Thoracic aorta (tissue), 2 donors: Measurements from ENCODE around the gene PDE10A. TPM values are rescaled to one million over a fixed set of nuclear protein-coding genes. Genes with fewer than 3 reads are reported as not detected.

Experiments
- ATAC-seq: fragments of 150-250 bp; one replicate; pipeline ENCODE4 v1.8.0; 2017; ENCODE audit warnings: low read depth; ENCODE audit not compliant: insufficient number of reproducible peaks, low FRiP score
- DNase-seq: peaks from one replicate; pipeline ENCODE4 v3.0.0-alpha.2; 2020; ENCODE audit warnings: low spot score
- H3K27ac ChIP-seq, 2 donors: fragments of 200-600 bp; sonication (generic); 1 replicate in 1 of 2; 2 replicates in 1 of 2; pipeline ENCODE4 v1.5.1; 2016; ENCODE audit warnings: mild to moderate bottlenecking in 2 of 2, moderate library complexity in 2 of 2
- H3K27me3 ChIP-seq: fragments of 200-600 bp; sonication (generic); replicated peaks from 2 replicates; pipeline ENCODE4 v1.6.0; 2016; ENCODE audit warnings: mild to moderate bottlenecking; ENCODE audit not compliant: insufficient read depth
- H3K36me3 ChIP-seq: fragments of 200-600 bp; sonication (generic); one replicate; pipeline ENCODE4 v1.5.1; 2016
- H3K4me1 ChIP-seq, 2 donors: fragments of 200-600 bp; sonication (generic); 1 replicate in 1 of 2; 2 replicates in 1 of 2; pipeline versions ENCODE4 v1.5.1 to v1.6.0; 2016; ENCODE audit warnings: low read depth in 2 of 2, mild to moderate bottlenecking in 1 of 2; ENCODE audit not compliant: control insufficient read depth in 1 of 2
- H3K4me3 ChIP-seq: fragments of 200-600 bp; sonication (generic); 2 replicates; pipeline ENCODE4 v1.5.1; 2016; ENCODE audit warnings: mild to moderate bottlenecking
- H3K9me3 ChIP-seq: fragments of 200-600 bp; sonication (generic); 2 replicates; pipeline ENCODE4 v1.5.1; 2016
- total RNA-seq, 2 donors: library from RNA; depleted of rRNA; stranded (reverse); fragments of >200 nt; gene quantifications; one replicate each; pipeline versions ENCODE4 v1.1.0 to v1.2.3, GENCODE V29; 2016
- TF ChIP-seq, protein P1 (sequence below): fragments of 200-600 bp; sonication (generic); IDR thresholded peaks from one replicate; pipeline ENCODE4 v1.5.1; 2019; ENCODE audit warnings: antibody characterized with exemption

PDE10A gene
- total RNA-seq, 2 donors from 2014 or later: 7.0 to 20.8 TPM

DNA sequence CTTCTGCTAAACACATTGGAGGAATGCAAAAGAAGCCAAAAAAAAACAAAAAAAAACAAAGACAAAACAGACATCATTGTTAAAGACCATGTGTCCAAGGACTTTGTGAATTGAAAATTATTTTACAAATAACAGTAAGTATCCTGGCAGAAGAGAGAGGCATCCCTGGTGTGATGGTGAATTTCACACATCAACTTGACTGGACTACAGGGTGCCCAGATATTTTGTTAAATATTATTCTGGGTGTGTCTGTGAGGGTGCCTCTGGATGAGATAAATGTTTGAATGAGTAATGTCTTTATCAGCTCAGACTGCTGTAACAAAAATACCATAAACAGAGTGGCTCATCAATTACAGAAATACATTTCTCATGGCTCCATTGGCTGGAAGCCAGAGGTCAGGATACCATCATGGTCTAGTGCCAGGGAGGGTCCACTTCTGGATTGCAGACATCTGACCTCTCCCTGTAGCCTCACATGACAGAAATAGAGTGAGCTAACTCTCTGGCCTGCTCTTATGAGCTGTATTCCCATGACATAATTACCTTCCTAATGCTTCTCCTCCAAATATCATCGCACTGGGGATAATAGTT is 341.4 kb downstream of the PDE10A start:
- Histone ChIP-seq H3K4me1 (no peaks in the 10 kb centered on the region), H3K4me3 (no peak overlapping the region), H3K36me3 (no peaks in the 10 kb centered on the region), H3K9me3 (peaks cover 8% of the 10 kb centered on the region), H3K27ac (no peak overlapping the region), H3K27me3 (no peaks in the 10 kb centered on the region)
- TF ChIP-seq, protein P1, sequence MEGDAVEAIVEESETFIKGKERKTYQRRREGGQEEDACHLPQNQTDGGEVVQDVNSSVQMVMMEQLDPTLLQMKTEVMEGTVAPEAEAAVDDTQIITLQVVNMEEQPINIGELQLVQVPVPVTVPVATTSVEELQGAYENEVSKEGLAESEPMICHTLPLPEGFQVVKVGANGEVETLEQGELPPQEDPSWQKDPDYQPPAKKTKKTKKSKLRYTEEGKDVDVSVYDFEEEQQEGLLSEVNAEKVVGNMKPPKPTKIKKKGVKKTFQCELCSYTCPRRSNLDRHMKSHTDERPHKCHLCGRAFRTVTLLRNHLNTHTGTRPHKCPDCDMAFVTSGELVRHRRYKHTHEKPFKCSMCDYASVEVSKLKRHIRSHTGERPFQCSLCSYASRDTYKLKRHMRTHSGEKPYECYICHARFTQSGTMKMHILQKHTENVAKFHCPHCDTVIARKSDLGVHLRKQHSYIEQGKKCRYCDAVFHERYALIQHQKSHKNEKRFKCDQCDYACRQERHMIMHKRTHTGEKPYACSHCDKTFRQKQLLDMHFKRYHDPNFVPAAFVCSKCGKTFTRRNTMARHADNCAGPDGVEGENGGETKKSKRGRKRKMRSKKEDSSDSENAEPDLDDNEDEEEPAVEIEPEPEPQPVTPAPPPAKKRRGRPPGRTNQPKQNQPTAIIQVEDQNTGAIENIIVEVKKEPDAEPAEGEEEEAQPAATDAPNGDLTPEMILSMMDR: no peak
- DNase-seq (no peak), ATAC-seq (no peak)

DNA sequence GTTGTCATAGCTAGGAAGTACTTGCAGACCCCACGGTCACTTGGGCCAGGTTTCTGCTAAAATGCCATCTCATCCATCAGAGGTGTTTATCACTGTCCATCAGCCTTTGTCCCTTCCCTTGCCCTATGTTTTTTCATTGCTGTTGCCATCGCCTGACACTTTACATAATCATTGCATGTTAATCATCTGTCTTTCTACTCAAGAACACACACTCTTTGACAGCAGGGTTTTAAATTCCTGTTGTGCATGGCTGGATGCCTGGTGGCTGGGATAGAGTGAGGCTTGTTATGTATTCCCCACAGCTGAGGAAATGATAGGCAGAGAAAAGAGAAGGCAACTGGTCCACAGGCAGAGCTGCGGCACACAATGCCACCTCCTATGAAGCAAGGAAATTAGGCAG is 341.9 kb downstream of the PDE10A start:
- H3K4me3 ChIP-seq: no peak overlapping the region
- no peak overlapping the region for H3K27ac ChIP-seq
- TF ChIP-seq, protein P1: no peak
- H3K27me3 ChIP-seq: no peaks in the 10 kb centered on the region
- H3K4me1 ChIP-seq: no peaks in the 10 kb centered on the region
- ATAC-seq: no peak
- no peaks in the 10 kb centered on the region for H3K36me3 ChIP-seq
- peaks cover 8% of the 10 kb centered on the region for H3K9me3 ChIP-seq
- no peak for DNase-seq

DNA sequence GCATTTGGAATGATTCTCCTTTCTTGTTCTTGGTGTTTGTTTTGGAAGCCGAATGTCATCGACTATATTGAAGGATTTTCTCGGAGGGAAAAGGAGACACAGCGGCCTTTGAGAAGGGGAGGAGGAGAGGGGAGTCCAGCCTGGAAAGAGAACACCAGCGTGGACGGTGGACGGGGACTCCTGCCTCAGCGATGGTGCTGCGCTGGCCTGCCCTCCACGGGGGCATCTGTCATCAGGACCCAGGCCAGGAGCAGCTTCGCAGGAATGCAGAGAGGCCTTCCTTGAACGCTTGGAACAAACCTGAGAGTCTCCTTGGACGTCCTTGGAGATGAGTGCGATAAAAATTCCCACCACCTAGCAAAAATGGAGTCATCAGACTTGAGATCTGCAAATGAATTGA is 345.3 kb downstream of the PDE10A start:
- H3K27ac ChIP-seq: no peak overlapping the region
- DNase-seq (no peak), ATAC-seq (no peak)
- no peak overlapping the region for H3K4me3 ChIP-seq
- H3K36me3 ChIP-seq: no peaks in the 10 kb centered on the region
- no peaks in the 10 kb centered on the region for H3K4me1 ChIP-seq
- H3K27me3 ChIP-seq: no peaks in the 10 kb centered on the region
- TF ChIP-seq, protein P1: no peak
- H3K9me3 ChIP-seq: peaks cover 8% of the 10 kb centered on the region

DNA sequence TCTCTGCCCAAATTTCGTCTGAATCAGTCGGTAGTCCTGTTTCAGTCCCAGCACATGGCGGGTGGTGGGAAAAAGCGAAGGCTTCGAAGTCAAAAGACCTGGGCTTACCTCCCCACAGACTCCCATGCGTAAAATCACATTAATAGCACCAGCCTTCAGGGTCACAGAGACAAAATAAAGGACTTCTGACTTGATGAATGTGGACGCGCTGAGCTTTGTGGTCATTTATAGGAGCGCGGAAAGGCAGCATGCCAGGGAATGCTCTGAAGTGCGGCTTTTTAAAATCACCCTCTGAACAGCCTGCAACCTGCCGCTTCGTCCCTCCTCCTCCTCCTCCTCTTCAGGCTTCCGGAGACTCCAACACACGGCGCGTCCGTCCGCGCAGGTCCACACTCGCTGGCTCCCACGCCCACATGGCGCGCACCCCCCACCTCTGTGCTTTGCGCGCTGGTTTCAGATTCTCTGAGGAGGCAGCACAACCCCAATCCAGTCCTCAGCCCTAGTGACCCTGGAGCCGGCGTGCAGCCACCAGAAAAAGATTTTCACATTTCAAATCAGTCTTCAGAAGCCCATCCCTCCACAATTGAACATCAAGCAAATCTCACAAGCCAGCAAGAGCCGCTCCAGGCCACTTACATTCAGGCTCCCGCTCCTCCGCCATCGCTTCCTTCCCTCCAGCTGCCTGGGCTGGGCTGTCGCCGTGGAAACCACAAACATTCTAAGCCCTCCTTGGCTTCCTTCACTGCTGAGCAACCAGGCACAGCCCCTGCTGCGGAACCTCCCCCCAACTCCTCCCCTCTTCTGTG is 353.9 kb downstream of the PDE10A start, which contains the start of gene C6orf118:
Gene C6orf118, minus strand, starts transcription at position 680 of the 806 bp plus-strand sequence. Its CDS starts 19 bp downstream, at position 661.
- H3K9me3 ChIP-seq: no peaks in the 10 kb centered on the region
- TF ChIP-seq, protein P1: no peak
- no peak for ATAC-seq
- no peak for DNase-seq
- no peaks in the 10 kb centered on the region for H3K27me3 ChIP-seq
- no peaks in the 10 kb centered on the region for H3K4me1 ChIP-seq
- H3K27ac ChIP-seq: no peak within 1 kb of the TSS
- peak within 1 kb of the TSS; percentile 66 for H3K4me3 ChIP-seq
- no peaks in the 10 kb centered on the region for H3K36me3 ChIP-seq

DNA sequence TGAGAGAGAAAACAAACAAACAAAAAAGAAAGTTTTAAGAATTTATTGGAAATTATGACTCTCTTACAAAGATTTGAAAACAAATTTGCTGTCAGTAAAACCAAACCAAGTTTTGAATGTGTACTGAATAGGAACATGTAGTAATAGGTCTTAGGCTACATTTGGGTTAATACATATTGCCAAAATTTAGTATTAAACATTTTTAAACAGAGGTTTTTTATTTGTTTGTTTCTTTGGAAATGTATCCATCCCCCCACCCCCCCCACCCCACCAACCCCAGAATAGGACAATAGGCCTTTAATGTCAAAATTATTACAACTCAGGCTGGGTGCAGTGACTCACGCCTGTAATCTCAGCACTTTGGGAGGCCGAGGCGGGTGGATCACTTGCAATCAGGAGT is 356.1 kb downstream of the PDE10A start:
- no peak for DNase-seq
- no peak overlapping the region for H3K27ac ChIP-seq
- no peak overlapping the region for H3K4me3 ChIP-seq
- H3K36me3 ChIP-seq: no peaks in the 10 kb centered on the region
- no peaks in the 10 kb centered on the region for H3K4me1 ChIP-seq
- H3K27me3 ChIP-seq: no peaks in the 10 kb centered on the region
- no peaks in the 10 kb centered on the region for H3K9me3 ChIP-seq
- TF ChIP-seq, protein P1: no peak
- ATAC-seq: no peak
